ENCODE measurements around the gene PI4KB. TPM values are rescaled to one million over a fixed set of nuclear protein-coding genes. Genes with fewer than 3 reads are reported as not detected.

Gene PI4KB
- total RNA-seq, 1 donor from 2014 or later = 26.3 TPM

- H3K4me3 ChIP-seq (ENCODE audit: low read depth, low read length) = no peak overlapping the region
- TF ChIP-seq, protein P1, sequence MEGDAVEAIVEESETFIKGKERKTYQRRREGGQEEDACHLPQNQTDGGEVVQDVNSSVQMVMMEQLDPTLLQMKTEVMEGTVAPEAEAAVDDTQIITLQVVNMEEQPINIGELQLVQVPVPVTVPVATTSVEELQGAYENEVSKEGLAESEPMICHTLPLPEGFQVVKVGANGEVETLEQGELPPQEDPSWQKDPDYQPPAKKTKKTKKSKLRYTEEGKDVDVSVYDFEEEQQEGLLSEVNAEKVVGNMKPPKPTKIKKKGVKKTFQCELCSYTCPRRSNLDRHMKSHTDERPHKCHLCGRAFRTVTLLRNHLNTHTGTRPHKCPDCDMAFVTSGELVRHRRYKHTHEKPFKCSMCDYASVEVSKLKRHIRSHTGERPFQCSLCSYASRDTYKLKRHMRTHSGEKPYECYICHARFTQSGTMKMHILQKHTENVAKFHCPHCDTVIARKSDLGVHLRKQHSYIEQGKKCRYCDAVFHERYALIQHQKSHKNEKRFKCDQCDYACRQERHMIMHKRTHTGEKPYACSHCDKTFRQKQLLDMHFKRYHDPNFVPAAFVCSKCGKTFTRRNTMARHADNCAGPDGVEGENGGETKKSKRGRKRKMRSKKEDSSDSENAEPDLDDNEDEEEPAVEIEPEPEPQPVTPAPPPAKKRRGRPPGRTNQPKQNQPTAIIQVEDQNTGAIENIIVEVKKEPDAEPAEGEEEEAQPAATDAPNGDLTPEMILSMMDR (conservative IDR thresholded peaks at IDR 0.05; ENCODE audit: low read depth, low read length) = no peak
- DNase-seq (ENCODE audit: low read depth) = no peak
Measured at GRCh38 chr1:151344291-151344690, 17.1 kb upstream of the PI4KB start.

DNA sequence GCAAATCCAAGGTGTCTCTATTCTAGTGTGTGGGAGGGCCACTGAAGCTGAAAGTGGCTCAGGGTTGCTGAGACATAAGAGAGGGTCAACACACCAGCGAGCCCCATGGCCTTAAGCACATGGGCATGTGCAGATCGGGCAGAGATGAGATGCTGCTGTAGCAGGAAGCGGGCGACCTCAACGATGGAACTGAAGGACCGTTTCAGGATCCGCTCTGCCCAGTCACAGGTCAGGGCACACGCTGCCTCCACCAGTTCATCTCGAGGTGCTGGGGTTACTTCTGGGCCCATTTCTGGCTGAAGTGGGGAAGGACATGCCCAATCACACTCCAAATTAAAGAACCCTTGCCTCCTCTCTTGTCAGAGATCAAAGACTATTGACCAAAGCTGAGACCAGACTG lies 16.4 kb upstream of the PI4KB start:
- H3K4me3 ChIP-seq (ENCODE audit: low read depth, low read length) = no peak overlapping the region
- TF ChIP-seq, protein P1 (conservative IDR thresholded peaks at IDR 0.05; ENCODE audit: low read depth, low read length) = no peak
- no peak for DNase-seq (ENCODE audit: low read depth)

- DNase-seq (ENCODE audit: low read depth) = no peak
- TF ChIP-seq, protein P1 (conservative IDR thresholded peaks at IDR 0.05; ENCODE audit: low read depth, low read length) = no peak
- no peak overlapping the region for H3K4me3 ChIP-seq (ENCODE audit: low read depth, low read length)
Measured at GRCh38 chr1:151342569-151342968, 15.4 kb upstream of the PI4KB start.

DNA sequence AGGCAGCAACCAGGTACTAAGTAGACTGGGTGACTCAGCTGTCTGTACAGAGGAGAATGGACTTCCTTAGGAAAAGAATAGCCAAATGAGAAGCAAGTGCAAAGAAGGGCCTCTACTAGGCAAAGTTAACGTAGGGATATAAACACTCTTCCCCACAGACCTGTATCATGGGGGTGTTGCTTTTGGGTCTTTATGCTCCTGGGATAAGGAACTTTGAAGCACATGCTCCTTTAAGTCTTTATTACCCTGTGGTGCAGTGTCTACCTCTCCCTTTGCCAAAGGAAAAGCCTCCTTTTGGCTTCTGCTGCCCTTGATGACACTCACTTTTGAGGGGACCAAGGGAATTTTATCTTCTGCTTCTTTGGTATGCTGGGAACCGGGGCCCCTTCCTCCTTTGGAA lies 14.8 kb upstream of the PI4KB start:
- TF ChIP-seq, protein P1 (conservative IDR thresholded peaks at IDR 0.05; ENCODE audit: low read depth, low read length) = no peak
- H3K4me3 ChIP-seq (ENCODE audit: low read depth, low read length) = no peak overlapping the region
- DNase-seq (ENCODE audit: low read depth) = no peak

- H3K4me3 ChIP-seq (ENCODE audit: low read depth, low read length) = no peak overlapping the region
- DNase-seq (ENCODE audit: low read depth) = peak; percentile 39
- TF ChIP-seq, protein P1 (conservative IDR thresholded peaks at IDR 0.05; ENCODE audit: low read depth, low read length) = peak; percentile 79
Measured at GRCh38 chr1:151340870-151341754, 13.9 kb upstream of the PI4KB start.

GRCh38 chr1:151336556-151336955 lies 9.3 kb upstream of the PI4KB start:
- TF ChIP-seq, protein P1 (conservative IDR thresholded peaks at IDR 0.05; ENCODE audit: low read depth, low read length) = no peak
- no peak for DNase-seq (ENCODE audit: low read depth)
- H3K4me3 ChIP-seq (ENCODE audit: low read depth, low read length) = no peak overlapping the region

DNA sequence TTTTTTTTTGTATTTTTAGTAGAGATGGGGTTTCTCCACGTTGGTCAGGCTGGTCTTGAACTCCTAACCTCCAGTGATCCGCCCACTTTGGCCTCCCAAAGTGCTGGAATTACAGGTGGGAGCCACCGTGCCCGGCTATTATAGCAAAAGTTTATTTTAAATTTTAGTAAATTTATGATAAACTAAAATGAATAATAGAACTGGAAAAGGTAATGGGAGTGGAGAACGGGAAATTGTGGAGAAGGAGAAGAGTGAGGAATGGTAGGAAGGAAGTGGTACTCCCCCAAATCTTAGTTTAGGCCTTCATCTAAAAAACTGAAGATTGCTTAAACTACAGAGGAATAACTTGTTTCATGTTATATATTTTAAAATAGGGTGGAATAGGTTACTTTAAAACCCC lies 7.6 kb upstream of the PI4KB start:
- DNase-seq (ENCODE audit: low read depth) = no peak
- TF ChIP-seq, protein P1 (conservative IDR thresholded peaks at IDR 0.05; ENCODE audit: low read depth, low read length) = no peak
- no peak overlapping the region for H3K4me3 ChIP-seq (ENCODE audit: low read depth, low read length)

Data from epithelial cell of proximal tubule (primary cell).